ENCODE data around the gene OSBPL5.

Gene OSBPL5

GRCh38 chr11:3164552-3165151, 458 bp downstream of the OSBPL5 start:
- DNase-seq (ENCODE audit: low read depth in 2 of 2, low spot score in 1 of 2): no peak

- DNase-seq (ENCODE audit: low read depth in 2 of 2, low spot score in 1 of 2): no peak
Measured at GRCh38 chr11:3164138-3164551, 965 bp downstream of the OSBPL5 start.

GRCh38 chr11:3163241-3163981, 1.7 kb downstream of the OSBPL5 start:
- DNase-seq (ENCODE audit: low read depth in 2 of 2, low spot score in 1 of 2): no peak

- no peak for DNase-seq (ENCODE audit: low read depth in 2 of 2, low spot score in 1 of 2)
Measured at GRCh38 chr11:3162410-3163240, 2.5 kb downstream of the OSBPL5 start.

- DNase-seq (ENCODE audit: low read depth in 2 of 2, low spot score in 1 of 2): no peak
Measured at GRCh38 chr11:3161720-3162409, 3.2 kb downstream of the OSBPL5 start.

GRCh38 chr11:3161309-3161708, 3.8 kb downstream of the OSBPL5 start:
- DNase-seq (ENCODE audit: low read depth in 2 of 2, low spot score in 1 of 2): no peak

GRCh38 chr11:3160252-3161031, 4.7 kb downstream of the OSBPL5 start:
- DNase-seq (ENCODE audit: low read depth in 2 of 2, low spot score in 1 of 2): no peak

GRCh38 chr11:3159296-3160190, 5.6 kb downstream of the OSBPL5 start:
- no peak for DNase-seq (ENCODE audit: low read depth in 2 of 2, low spot score in 1 of 2)

- no peak for DNase-seq (ENCODE audit: low read depth in 2 of 2, low spot score in 1 of 2)
Measured at GRCh38 chr11:3158821-3159220, 6.3 kb downstream of the OSBPL5 start.

- DNase-seq (ENCODE audit: low read depth in 2 of 2, low spot score in 1 of 2): no peak
Measured at GRCh38 chr11:3158131-3158591, 6.9 kb downstream of the OSBPL5 start.

- DNase-seq (ENCODE audit: low read depth in 2 of 2, low spot score in 1 of 2): no peak
Measured at GRCh38 chr11:3157381-3158130, 7.6 kb downstream of the OSBPL5 start.

- DNase-seq (ENCODE audit: low read depth in 2 of 2, low spot score in 1 of 2): no peak
Measured at GRCh38 chr11:3156661-3157311, 8.3 kb downstream of the OSBPL5 start.

- DNase-seq (ENCODE audit: low read depth in 2 of 2, low spot score in 1 of 2): no peak
Measured at GRCh38 chr11:3156282-3156660, 8.8 kb downstream of the OSBPL5 start.

GRCh38 chr11:3155691-3156258, 9.3 kb downstream of the OSBPL5 start:
- no peak for DNase-seq (ENCODE audit: low read depth in 2 of 2, low spot score in 1 of 2)

GRCh38 chr11:3155216-3155615, 9.9 kb downstream of the OSBPL5 start:
- no peak for DNase-seq (ENCODE audit: low read depth in 2 of 2, low spot score in 1 of 2)

GRCh38 chr11:3154001-3154599, 11.0 kb downstream of the OSBPL5 start:
- DNase-seq (ENCODE audit: low read depth in 2 of 2, low spot score in 1 of 2): no peak

- no peak for DNase-seq (ENCODE audit: low read depth in 2 of 2, low spot score in 1 of 2)
Measured at GRCh38 chr11:3153291-3153861, 11.7 kb downstream of the OSBPL5 start.

Measured in stimulated activated CD8-positive, alpha-beta memory T cell treated with anti-CD3 and anti-CD28 coated beads, Interleukin-4, amount 100 ng/mL, for 4 hours (primary cell).